ENCODE results near the gene TMUB2.

DNA sequence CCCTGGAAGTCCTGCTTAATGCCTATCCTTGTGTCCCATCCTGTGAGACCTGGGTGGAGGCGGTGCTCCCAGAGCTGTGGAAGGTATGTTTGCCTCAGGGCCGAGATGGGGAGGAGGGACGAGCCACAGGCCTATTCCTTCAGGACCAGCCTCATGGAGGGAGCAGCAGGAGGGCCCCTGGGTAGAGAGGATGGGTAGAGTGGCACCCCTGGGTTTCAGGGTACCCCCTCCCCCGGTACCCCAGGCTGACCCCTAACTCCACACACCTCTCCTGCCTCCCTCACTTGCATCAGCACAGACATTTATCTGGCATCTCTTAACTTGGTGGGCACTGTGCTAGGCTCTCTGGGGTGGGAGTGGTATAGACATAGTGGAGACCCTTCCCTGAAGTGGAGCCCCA is 9.1 kb upstream of the TMUB2 start:
- TF ChIP-seq, protein P1, sequence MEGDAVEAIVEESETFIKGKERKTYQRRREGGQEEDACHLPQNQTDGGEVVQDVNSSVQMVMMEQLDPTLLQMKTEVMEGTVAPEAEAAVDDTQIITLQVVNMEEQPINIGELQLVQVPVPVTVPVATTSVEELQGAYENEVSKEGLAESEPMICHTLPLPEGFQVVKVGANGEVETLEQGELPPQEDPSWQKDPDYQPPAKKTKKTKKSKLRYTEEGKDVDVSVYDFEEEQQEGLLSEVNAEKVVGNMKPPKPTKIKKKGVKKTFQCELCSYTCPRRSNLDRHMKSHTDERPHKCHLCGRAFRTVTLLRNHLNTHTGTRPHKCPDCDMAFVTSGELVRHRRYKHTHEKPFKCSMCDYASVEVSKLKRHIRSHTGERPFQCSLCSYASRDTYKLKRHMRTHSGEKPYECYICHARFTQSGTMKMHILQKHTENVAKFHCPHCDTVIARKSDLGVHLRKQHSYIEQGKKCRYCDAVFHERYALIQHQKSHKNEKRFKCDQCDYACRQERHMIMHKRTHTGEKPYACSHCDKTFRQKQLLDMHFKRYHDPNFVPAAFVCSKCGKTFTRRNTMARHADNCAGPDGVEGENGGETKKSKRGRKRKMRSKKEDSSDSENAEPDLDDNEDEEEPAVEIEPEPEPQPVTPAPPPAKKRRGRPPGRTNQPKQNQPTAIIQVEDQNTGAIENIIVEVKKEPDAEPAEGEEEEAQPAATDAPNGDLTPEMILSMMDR (IDR thresholded peaks at IDR 0.05 in 2 of 3, conservative IDR thresholded peaks at IDR 0.05 in 1 of 3; ENCODE audit: borderline replicate concordance in 1 of 3, insufficient read depth in 1 of 3, low read depth in 2 of 3, low read length in 2 of 3), result no peak
- TF ChIP-seq RAD21 (IDR thresholded peaks at IDR 0.05; ENCODE audit: low read depth), result no peak
